ENCODE measurements around the gene SLC66A1. TPM values are rescaled to one million over a fixed set of nuclear protein-coding genes. Genes with fewer than 3 reads are reported as not detected.

The SLC66A1 gene
- total RNA-seq, 2 experiments from 2014 or later = 2.3 to 3.7 TPM

DNA sequence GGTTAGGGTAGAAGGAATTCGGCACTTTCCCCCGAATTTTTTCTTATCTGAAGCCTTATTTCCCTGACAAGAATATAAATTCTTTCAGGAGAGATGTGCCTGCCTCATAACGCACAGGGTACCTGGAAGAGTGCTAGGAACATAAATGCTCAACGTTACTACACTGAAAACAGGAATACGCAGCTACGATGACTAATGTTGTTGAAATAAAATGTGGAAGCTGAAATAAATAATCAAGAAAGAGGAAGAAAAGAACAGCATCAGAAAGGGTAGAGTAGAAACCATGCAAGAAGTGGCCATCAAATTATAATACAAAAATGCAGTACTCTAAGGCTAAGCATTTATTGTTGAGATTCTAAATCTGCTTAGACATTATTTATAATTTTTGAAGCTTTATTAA, 33.9 kb downstream of the SLC66A1 start:
- H3K27ac ChIP-seq (ENCODE audit: low read depth in 1 of 2, low read length in 2 of 2) = no peak overlapping the region
- H3K27ac Mint-ChIP-seq = no peak overlapping the region
- TF ChIP-seq, protein P1, sequence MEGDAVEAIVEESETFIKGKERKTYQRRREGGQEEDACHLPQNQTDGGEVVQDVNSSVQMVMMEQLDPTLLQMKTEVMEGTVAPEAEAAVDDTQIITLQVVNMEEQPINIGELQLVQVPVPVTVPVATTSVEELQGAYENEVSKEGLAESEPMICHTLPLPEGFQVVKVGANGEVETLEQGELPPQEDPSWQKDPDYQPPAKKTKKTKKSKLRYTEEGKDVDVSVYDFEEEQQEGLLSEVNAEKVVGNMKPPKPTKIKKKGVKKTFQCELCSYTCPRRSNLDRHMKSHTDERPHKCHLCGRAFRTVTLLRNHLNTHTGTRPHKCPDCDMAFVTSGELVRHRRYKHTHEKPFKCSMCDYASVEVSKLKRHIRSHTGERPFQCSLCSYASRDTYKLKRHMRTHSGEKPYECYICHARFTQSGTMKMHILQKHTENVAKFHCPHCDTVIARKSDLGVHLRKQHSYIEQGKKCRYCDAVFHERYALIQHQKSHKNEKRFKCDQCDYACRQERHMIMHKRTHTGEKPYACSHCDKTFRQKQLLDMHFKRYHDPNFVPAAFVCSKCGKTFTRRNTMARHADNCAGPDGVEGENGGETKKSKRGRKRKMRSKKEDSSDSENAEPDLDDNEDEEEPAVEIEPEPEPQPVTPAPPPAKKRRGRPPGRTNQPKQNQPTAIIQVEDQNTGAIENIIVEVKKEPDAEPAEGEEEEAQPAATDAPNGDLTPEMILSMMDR (IDR thresholded peaks at IDR 0.05) = no peak
- H3K27me3 Mint-ChIP-seq = no peaks in the 10 kb centered on the region
- no peaks in the 10 kb centered on the region for H3K9me3 Mint-ChIP-seq
- H3K4me3 ChIP-seq (ENCODE audit: low read length) = no peak overlapping the region
- H3K9me3 ChIP-seq (ENCODE audit: control insufficient read depth in 1 of 2, insufficient read depth in 1 of 2, low read length in 2 of 2) = no peaks in the 10 kb centered on the region
- peaks cover 83% of the 10 kb centered on the region for H3K36me3 ChIP-seq (ENCODE audit: insufficient read depth, low read length)
- peaks cover 82% of the 10 kb centered on the region for H3K36me3 Mint-ChIP-seq (ENCODE audit: low read depth)
- ChIA-PET POLR2A (interaction anchor here (0.6 kb wide), 1 partner anchor 244 kb away, joined by 3 read pairs; no protein-coding TSS in a partner anchor), CTCF (no interaction called here)
- H3K4me1 ChIP-seq (ENCODE audit: insufficient read depth, low read length) = peaks cover 8% of the 10 kb centered on the region
- DNase-seq (no peak), ATAC-seq (ENCODE audit: poor library complexity) (no peak)
- intact Hi-C loops (cut with DNase I, micrococcal nuclease) = no loop called here
- no peak overlapping the region for H3K4me3 Mint-ChIP-seq
- H3K4me1 Mint-ChIP-seq (ENCODE audit: low read depth) = peaks cover 6% of the 10 kb centered on the region
- H3K27me3 ChIP-seq (ENCODE audit: control insufficient read depth in 1 of 2, insufficient read depth in 2 of 2, low read length in 2 of 2) = no peaks in the 10 kb centered on the region

GRCh38 chr1:19347533-19348172, 35.5 kb downstream of the SLC66A1 start:
- Histone ChIP-seq H3K27ac (ENCODE audit: low read depth in 1 of 2, low read length in 2 of 2) (no peak overlapping the region), H3K36me3 (ENCODE audit: insufficient read depth, low read length) (peaks cover 80% of the 10 kb centered on the region), H3K4me3 (ENCODE audit: low read length) (no peak overlapping the region), H3K9me3 (ENCODE audit: control insufficient read depth in 1 of 2, insufficient read depth in 1 of 2, low read length in 2 of 2) (no peaks in the 10 kb centered on the region), H3K27me3 (ENCODE audit: control insufficient read depth in 1 of 2, insufficient read depth in 2 of 2, low read length in 2 of 2) (no peaks in the 10 kb centered on the region), H3K4me1 (ENCODE audit: insufficient read depth, low read length) (no peaks in the 10 kb centered on the region)
- DNase-seq = no peak
- Mint-ChIP-seq H3K4me1 (ENCODE audit: low read depth) (no peaks in the 10 kb centered on the region), H3K9me3 (no peaks in the 10 kb centered on the region), H3K36me3 (ENCODE audit: low read depth) (peaks cover 79% of the 10 kb centered on the region), H3K27me3 (no peaks in the 10 kb centered on the region), H3K4me3 (no peak overlapping the region), H3K27ac (peak overlapping the region; percentile 51)
- TF ChIP-seq, protein P1 (IDR thresholded peaks at IDR 0.05) = no peak
- POLR2A ChIA-PET = interaction anchor here (0.8 kb wide), 1 partner anchor 16 kb away, joined by 3 read pairs; no protein-coding TSS in a partner anchor
- no peak for ATAC-seq (ENCODE audit: poor library complexity)
- intact Hi-C loops (cut with DNase I, micrococcal nuclease) = no loop called here
- CTCF ChIA-PET = interaction anchor here (1.5 kb wide), 1 partner anchor 235 kb away, joined by 4 read pairs; no protein-coding TSS in a partner anchor

DNA sequence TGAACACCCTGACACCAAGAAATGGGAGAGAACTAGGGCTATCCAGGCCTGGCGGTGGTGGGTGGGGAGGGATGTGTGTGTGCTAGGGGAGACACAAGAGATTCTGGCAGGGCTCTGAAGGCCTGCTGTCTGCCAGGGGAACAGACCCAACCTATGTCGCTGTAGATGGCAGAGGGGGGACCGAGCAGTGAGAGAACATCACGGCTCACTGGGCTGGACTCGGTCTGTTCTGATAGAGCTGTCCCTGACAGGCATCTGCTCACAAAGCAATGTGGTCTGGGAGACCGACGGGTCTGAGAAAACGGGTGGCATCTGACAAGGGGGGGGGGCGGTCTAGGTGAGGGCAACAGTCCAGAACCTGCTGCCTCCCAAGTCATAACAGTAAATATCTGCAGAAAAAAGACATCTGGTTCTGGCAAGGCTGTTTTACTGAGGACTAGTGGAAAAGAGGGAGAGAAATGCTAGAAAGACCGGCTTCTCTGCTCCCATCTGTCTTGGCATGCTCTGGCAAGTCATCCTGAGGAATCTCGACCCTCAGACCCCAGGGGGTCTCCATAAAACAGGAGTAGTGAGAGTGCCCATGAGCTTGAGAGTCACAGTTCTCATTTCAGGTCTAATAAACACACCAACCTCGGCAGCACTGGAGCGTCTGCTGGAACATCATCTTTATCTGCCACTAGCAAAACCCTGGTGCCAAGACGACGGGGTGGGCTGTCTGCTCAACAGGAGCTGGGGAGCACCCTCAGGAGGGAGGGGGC, 36.5 kb downstream of the SLC66A1 start:
- Mint-ChIP-seq H3K4me1 (ENCODE audit: low read depth) (no peaks in the 10 kb centered on the region), H3K4me3 (no peak overlapping the region), H3K27ac (peak overlapping the region; percentile 51), H3K9me3 (no peaks in the 10 kb centered on the region), H3K27me3 (no peaks in the 10 kb centered on the region), H3K36me3 (ENCODE audit: low read depth) (peaks cover 81% of the 10 kb centered on the region)
- Histone ChIP-seq H3K27me3 (ENCODE audit: control insufficient read depth in 1 of 2, insufficient read depth in 2 of 2, low read length in 2 of 2) (no peaks in the 10 kb centered on the region), H3K27ac (ENCODE audit: low read depth in 1 of 2, low read length in 2 of 2) (no peak overlapping the region), H3K9me3 (ENCODE audit: control insufficient read depth in 1 of 2, insufficient read depth in 1 of 2, low read length in 2 of 2) (no peaks in the 10 kb centered on the region), H3K4me3 (ENCODE audit: low read length) (no peak overlapping the region), H3K4me1 (ENCODE audit: insufficient read depth, low read length) (no peaks in the 10 kb centered on the region), H3K36me3 (ENCODE audit: insufficient read depth, low read length) (peaks cover 80% of the 10 kb centered on the region)
- intact Hi-C loops (cut with DNase I, micrococcal nuclease) = no loop called here
- no peak for ATAC-seq (ENCODE audit: poor library complexity)
- TF ChIP-seq, protein P1 (IDR thresholded peaks at IDR 0.05) = no peak
- ChIA-PET POLR2A (no interaction called here), CTCF (no interaction called here)
- DNase-seq = no peak
